HCT116 (cell line): ENCODE results near the gene AURKA. TPM values are rescaled to one million over a fixed set of nuclear protein-coding genes. Genes with fewer than 3 reads are reported as not detected.

Experiments used
- ATAC-seq: fragments of 200-7000 bp; cut with Tn5 transposase; 2 replicates; pipeline ENCODE4 v1.9.1; 2020; ENCODE audit warnings: mild to moderate bottlenecking, moderate library complexity
- BruUV-seq: library from RNA; stranded (reverse); fragments of 400-500 nt; replicated peaks from 2 replicates; lab custom pipeline; 2021; lab: Mats Ljungman, UMichigan
- CTCF ChIA-PET: fragments of 300-600 bp; sonication (Branson Sonifier 250); formaldehyde crosslinking; loops from one replicate; lab custom pipeline; 2021; ENCODE audit warnings: antibody characterized with exemption; lab: Charles Lee
- POLR2A ChIA-PET: fragments of 300-600, 350-600 bp; sonication (Branson Sonifier 250); formaldehyde crosslinking; loops from one replicate; lab custom pipeline; 2021; ENCODE audit warnings: antibody characterized with exemption; lab: Charles Lee
- RAD21 ChIA-PET, 2 experiments: fragments of 300-600 bp; sonication (Branson Sonifier 250); formaldehyde crosslinking; loops; one replicate each; lab custom pipeline; 2023; ENCODE audit warnings: low total read pairs in 2 of 2; ENCODE audit not compliant: uncharacterized antibody in 2 of 2, unreplicated experiment in 2 of 2, low non-redundant PET in 1 of 2; lab: Charles Lee
- DNase-seq: peaks from one replicate; pipeline ENCODE4 v3.0.0-alpha.2; 2010; ENCODE audit warnings: low read depth, low spot score
- H2AFZ ChIP-seq: fragments of 200-600 bp; shearing (Covaris generic), sonication (generic); 2 replicates; pipeline ENCODE4 v1.6.1; 2017; ENCODE audit warnings: low read depth, mixed run types, mixed read lengths, antibody characterized with exemption, low read length; ENCODE audit not compliant: poor library complexity, severe bottlenecking
- H3K27ac ChIP-seq: 2 replicates; pipeline ENCODE4 v1.5.1; 2012; ENCODE audit warnings: low read depth, low read length
- H3K27me3 ChIP-seq: fragments of 200-600 bp; sonication (generic); 2 replicates; pipeline ENCODE4 v1.6.1; 2016; ENCODE audit warnings: mixed run types, low read length, mixed read lengths; ENCODE audit not compliant: insufficient read depth
- H3K36me3 ChIP-seq, 2 experiments: fragments of 200-500 bp in 1 of 2; fragments of 200-600 bp in 1 of 2; sonication (Bioruptor generic) in 1 of 2; sonication (generic) in 1 of 2; 2 replicates each; pipeline versions ENCODE4 v1.5.1 to v1.6.1; 2014 to 2016; ENCODE audit warnings: low read length in 2 of 2, inconsistent platforms in 1 of 2, mixed read lengths in 1 of 2, mixed run types in 1 of 2; ENCODE audit not compliant: insufficient read depth in 2 of 2, control insufficient read depth in 1 of 2
- H3K4me1 ChIP-seq, 2 experiments: fragments of 200-600 bp in 1 of 2; sonication (generic) in 1 of 2; 2 replicates each; pipeline versions ENCODE4 v1.5.1 to v1.6.1; 2012 to 2017; ENCODE audit warnings: low read length in 2 of 2, inconsistent platforms in 1 of 2, mild to moderate bottlenecking in 1 of 2, mixed read lengths in 1 of 2, mixed run types in 1 of 2, moderate library complexity in 1 of 2; ENCODE audit not compliant: insufficient read depth in 2 of 2, control insufficient read depth in 1 of 2
- H3K4me2 ChIP-seq: fragments of 200-600 bp; sonication (generic); 2 replicates; pipeline ENCODE4 v1.6.1; 2017; ENCODE audit warnings: mixed run types, low read length, mixed read lengths
- H3K4me3 ChIP-seq, 2 experiments: fragments of 200-600 bp in 1 of 2; sonication (generic) in 1 of 2; replicated peaks in 1 of 2; 2 replicates each; pipeline ENCODE4 v1.5.1; 2011 to 2016; ENCODE audit warnings: low read length in 2 of 2, control low read depth in 1 of 2, low read depth in 1 of 2, mild to moderate bottlenecking in 1 of 2, mixed read lengths in 1 of 2, mixed run types in 1 of 2
- H3K79me2 ChIP-seq: fragments of 200-600 bp; sonication (generic); 2 replicates; pipeline ENCODE4 v1.6.1; 2017; ENCODE audit warnings: mild to moderate bottlenecking, mixed run types, low read length, moderate library complexity, mixed read lengths; ENCODE audit not compliant: insufficient read depth
- H3K9ac ChIP-seq: fragments of 200-600 bp; sonication (generic); 2 replicates; pipeline ENCODE4 v1.6.1; 2016; ENCODE audit warnings: low read length, mixed read lengths
- H3K9me2 ChIP-seq: fragments of 200-600 bp; sonication (generic), shearing (Covaris generic); 2 replicates; pipeline ENCODE4 v1.6.1; 2017; ENCODE audit warnings: mixed run types, mild to moderate bottlenecking, moderate library complexity; ENCODE audit not compliant: insufficient read depth
- H3K9me3 ChIP-seq, 2 experiments: fragments of 200-500 bp in 1 of 2; fragments of 200-600 bp in 1 of 2; sonication (Bioruptor generic) in 1 of 2; sonication (generic) in 1 of 2; 2 replicates each; pipeline ENCODE4 v1.6.1; 2014 to 2017; ENCODE audit warnings: low read length in 2 of 2, mixed read lengths in 2 of 2, inconsistent platforms in 1 of 2, low read depth in 1 of 2, mild to moderate bottlenecking in 1 of 2, mixed run types in 1 of 2, moderate library complexity in 1 of 2; ENCODE audit not compliant: control insufficient read depth in 1 of 2, insufficient read depth in 1 of 2
- H4K20me1 ChIP-seq: fragments of 200-600 bp; sonication (generic), shearing (Covaris generic); 2 replicates; pipeline ENCODE4 v1.6.1; 2017; ENCODE audit warnings: mixed run types, mild to moderate bottlenecking, moderate library complexity; ENCODE audit not compliant: insufficient read depth
- ATF3 ChIP-seq: IDR thresholded peaks from 2 replicates; pipeline ENCODE4 v1.6.1; 2012
- ELF1 ChIP-seq: IDR thresholded peaks from 2 replicates; pipeline ENCODE4 v1.6.1; 2012; ENCODE audit warnings: low read depth, borderline replicate concordance
- EZH2phosphoT487 ChIP-seq: fragments of 200-600 bp; IDR thresholded peaks from 2 replicates; pipeline ENCODE4 v1.6.1; 2018; ENCODE audit warnings: antibody characterized with exemption, borderline replicate concordance
- POLR2AphosphoS5 ChIP-seq: IDR thresholded peaks from 2 replicates; pipeline ENCODE4 v1.6.1; 2011; ENCODE audit warnings: mild to moderate bottlenecking, low read depth, low read length, moderate library complexity
- REST ChIP-seq: IDR thresholded peaks from 2 replicates; pipeline ENCODE4 v1.6.1; 2012; ENCODE audit warnings: low read depth
- SP1 ChIP-seq: IDR thresholded peaks from 2 replicates; pipeline ENCODE4 v1.6.1; 2012; ENCODE audit warnings: low read depth
- ZFX ChIP-seq: fragments of 450-650 bp; IDR thresholded peaks from 2 replicates; pipeline ENCODE4 v1.6.1; 2017
- intact Hi-C: fragments of 100-400 bp; cut with micrococcal nuclease; formaldehyde crosslinking; loops from 2 replicates; pipeline ENCODE4 v1.10.0; 2022
- total RNA-seq: library from RNA; stranded (reverse); gene quantifications from one replicate; pipeline ENCODE4 v1.2.1, GENCODE V29; 2021; ENCODE audit not compliant: unreplicated experiment

Gene AURKA
- total RNA-seq, 1 experiment from 2014 or later = 80.1 TPM

GRCh38 chr20:56439771-56440291 lies 47.8 kb upstream of the AURKA start:
- ChIA-PET POLR2A (no interaction called here), RAD21 (no interaction called here), CTCF (no interaction called here)
- DNase-seq (no peak), ATAC-seq (no peak)
- H3K9ac ChIP-seq = no peak overlapping the region
- H3K27me3 ChIP-seq = no peaks in the 10 kb centered on the region
- no peaks in the 10 kb centered on the region for H3K9me3 ChIP-seq
- H3K27ac ChIP-seq = no peak overlapping the region
- H3K36me3 ChIP-seq = no peaks in the 10 kb centered on the region
- no peaks in the 10 kb centered on the region for H4K20me1 ChIP-seq
- no peak overlapping the region for H2AFZ ChIP-seq
- no peaks in the 10 kb centered on the region for H3K79me2 ChIP-seq
- TF ChIP-seq POLR2AphosphoS5 (no peak), ATF3 (no peak), REST (no peak), ZFX (no peak), EZH2phosphoT487 (no peak), SP1 (no peak), ELF1 (no peak)
- no peaks in the 10 kb centered on the region for H3K4me1 ChIP-seq
- H3K4me3 ChIP-seq = no peak overlapping the region
- no peaks in the 10 kb centered on the region for H3K9me2 ChIP-seq
- H3K4me2 ChIP-seq = no peak overlapping the region
- no TSS peak for BruUV-seq
- intact Hi-C loops = no loop called here
